Measurements from ENCODE around the gene C22orf23.
"Not testable (repeated sequence)": the region's sequence is repeated elsewhere in the genome, so short reads cannot be mapped to it uniquely, and the experiment has no call there.

The C22orf23 gene

GRCh38 chr22:37986371-37986770, 33.0 kb upstream of the C22orf23 start:
- Mint-ChIP-seq H3K4me1 (no peaks in the 10 kb centered on the region), H3K36me3 (no peaks in the 10 kb centered on the region), H3K27me3 (no peaks in the 10 kb centered on the region), H3K4me3 (no peak overlapping the region), H3K27ac (no peak overlapping the region), H3K9me3 (no peaks in the 10 kb centered on the region)
- DNase-seq = no peak
- CTCF ChIA-PET = no interaction called here

GRCh38 chr22:37985751-37986281, 32.4 kb upstream of the C22orf23 start:
- no peak overlapping the region for H3K4me3 Mint-ChIP-seq

GRCh38 chr22:37985050-37985585, 31.7 kb upstream of the C22orf23 start:
- CTCF ChIA-PET = no interaction called here
- no peaks in the 10 kb centered on the region for H3K4me1 Mint-ChIP-seq
- no peaks in the 10 kb centered on the region for H3K9me3 Mint-ChIP-seq
- no peaks in the 10 kb centered on the region for H3K27me3 Mint-ChIP-seq
- DNase-seq = no peak
- H3K4me3 Mint-ChIP-seq = no peak overlapping the region
- no peaks in the 10 kb centered on the region for H3K36me3 Mint-ChIP-seq
- H3K27ac Mint-ChIP-seq = no peak overlapping the region

More at GRCh38 chr22:37985751-37986281, 32.4 kb upstream of the C22orf23 start:
- no peaks in the 10 kb centered on the region for H3K9me3 Mint-ChIP-seq
- H3K27me3 Mint-ChIP-seq = no peaks in the 10 kb centered on the region
- CTCF ChIA-PET = no interaction called here
- no peaks in the 10 kb centered on the region for H3K4me1 Mint-ChIP-seq
- H3K27ac Mint-ChIP-seq = no peak overlapping the region
- H3K36me3 Mint-ChIP-seq = no peaks in the 10 kb centered on the region
- no peak for DNase-seq

GRCh38 chr22:37983860-37984791, 30.7 kb upstream of the C22orf23 start, which contains the start of gene SOX10:
SOX10 (minus strand) TSS chr22:37984555; CDS start chr22:37983784, 771 bp downstream.
- Mint-ChIP-seq H3K4me1 (no peaks in the 10 kb centered on the region), H3K9me3 (no peaks in the 10 kb centered on the region), H3K27ac (no peak within 1 kb of the TSS), H3K36me3 (no peaks in the 10 kb centered on the region), H3K27me3 (no peaks in the 10 kb centered on the region), H3K4me3 (no peak within 1 kb of the TSS)
- CTCF ChIA-PET = no interaction called here
- DNase-seq = no peak

GRCh38 chr22:37982938-37983859, 29.8 kb upstream of the C22orf23 start:
- DNase-seq = no peak
- Mint-ChIP-seq H3K4me1 (no peaks in the 10 kb centered on the region), H3K4me3 (no peak overlapping the region), H3K9me3 (no peaks in the 10 kb centered on the region), H3K36me3 (no peaks in the 10 kb centered on the region), H3K27ac (no peak overlapping the region), H3K27me3 (no peaks in the 10 kb centered on the region)
- CTCF ChIA-PET = no interaction called here

GRCh38 chr22:37982151-37982785, 28.9 kb upstream of the C22orf23 start:
- DNase-seq = no peak
- no peak overlapping the region for H3K4me3 Mint-ChIP-seq
- H3K27me3 Mint-ChIP-seq = no peaks in the 10 kb centered on the region
- no peak overlapping the region for H3K27ac Mint-ChIP-seq
- H3K4me1 Mint-ChIP-seq = no peaks in the 10 kb centered on the region
- H3K36me3 Mint-ChIP-seq = no peaks in the 10 kb centered on the region
- no peaks in the 10 kb centered on the region for H3K9me3 Mint-ChIP-seq
- CTCF ChIA-PET = no interaction called here

GRCh38 chr22:37981282-37982011, 28.0 kb upstream of the C22orf23 start:
- H3K36me3 Mint-ChIP-seq = no peaks in the 10 kb centered on the region
- CTCF ChIA-PET = no interaction called here
- no peak overlapping the region for H3K27ac Mint-ChIP-seq
- no peaks in the 10 kb centered on the region for H3K9me3 Mint-ChIP-seq
- H3K27me3 Mint-ChIP-seq = no peaks in the 10 kb centered on the region
- H3K4me3 Mint-ChIP-seq = no peak overlapping the region
- H3K4me1 Mint-ChIP-seq = no peaks in the 10 kb centered on the region
- DNase-seq = no peak

- H3K4me3 Mint-ChIP-seq = no peak overlapping the region
- DNase-seq = no peak
- no peaks in the 10 kb centered on the region for H3K4me1 Mint-ChIP-seq
- CTCF ChIA-PET = no interaction called here
- no peak overlapping the region for H3K27ac Mint-ChIP-seq
- H3K36me3 Mint-ChIP-seq = no peaks in the 10 kb centered on the region
- H3K9me3 Mint-ChIP-seq = no peaks in the 10 kb centered on the region
- H3K27me3 Mint-ChIP-seq = no peaks in the 10 kb centered on the region
Measured at GRCh38 chr22:37979782-37980181, 26.4 kb upstream of the C22orf23 start.

GRCh38 chr22:37976547-37976946, 23.1 kb upstream of the C22orf23 start:
- Mint-ChIP-seq H3K36me3 (no peaks in the 10 kb centered on the region), H3K4me3 (no peak overlapping the region), H3K27ac (no peak overlapping the region), H3K9me3 (no peaks in the 10 kb centered on the region), H3K27me3 (no peaks in the 10 kb centered on the region), H3K4me1 (no peaks in the 10 kb centered on the region)
- CTCF ChIA-PET = interaction anchor here (1.0 kb wide), 1 partner anchor 159 kb away, joined by 3 read pairs; no protein-coding TSS in a partner anchor
- DNase-seq = no peak

- H3K27ac Mint-ChIP-seq, DNase-seq, CTCF ChIA-PET, H3K36me3 Mint-ChIP-seq, H3K4me1 Mint-ChIP-seq, H3K4me3 Mint-ChIP-seq, H3K9me3 Mint-ChIP-seq, H3K27me3 Mint-ChIP-seq: not testable (repeated sequence)
Measured at GRCh38 chr22:37976022-37976421, 22.6 kb upstream of the C22orf23 start.

- no peak overlapping the region for H3K27ac Mint-ChIP-seq
- no peaks in the 10 kb centered on the region for H3K4me1 Mint-ChIP-seq
- H3K36me3 Mint-ChIP-seq = no peaks in the 10 kb centered on the region
- H3K9me3 Mint-ChIP-seq = no peaks in the 10 kb centered on the region
- CTCF ChIA-PET = no interaction called here
- H3K4me3 Mint-ChIP-seq = no peak overlapping the region
- no peaks in the 10 kb centered on the region for H3K27me3 Mint-ChIP-seq
- no peak for DNase-seq
Measured at GRCh38 chr22:37975153-37975552, 21.8 kb upstream of the C22orf23 start.

GRCh38 chr22:37973271-37974170, 20.1 kb upstream of the C22orf23 start:
- no peak for DNase-seq
- CTCF ChIA-PET = interaction anchor here (0.7 kb wide), 1 partner anchor 120 kb away, joined by 3 read pairs; no protein-coding TSS in a partner anchor
- Mint-ChIP-seq H3K27ac (no peak overlapping the region), H3K4me3 (no peak overlapping the region), H3K9me3 (no peaks in the 10 kb centered on the region), H3K36me3 (peaks cover 5% of the 10 kb centered on the region), H3K27me3 (no peaks in the 10 kb centered on the region), H3K4me1 (no peaks in the 10 kb centered on the region)
